Tibial artery (tissue), 4 donors: Measurements from ENCODE around the gene BZW1.

Experiments used
- DNase-seq, 2 donors: peaks; one replicate each; pipeline ENCODE4 v3.0.0-alpha.2; 2019
- H3K27ac ChIP-seq, 2 donors: fragments of 200-600 bp; sonication (generic) in 1 of 2; 1 replicate in 1 of 2; 2 replicates in 1 of 2; pipeline ENCODE4 v1.5.1; 2018 to 2019; ENCODE audit warnings: mild to moderate bottlenecking in 1 of 2
- H3K27me3 ChIP-seq, 2 donors: fragments of 200-600 bp; sonication (generic) in 1 of 2; one replicate each; pipeline versions ENCODE4 v1.5.1 to v1.6.0; 2016 to 2019
- H3K36me3 ChIP-seq, 3 donors: fragments of 200-600 bp; sonication (generic) in 2 of 3; one replicate each; pipeline ENCODE4 v1.5.1; 2016 to 2019; ENCODE audit warnings: mild to moderate bottlenecking in 2 of 3
- H3K4me1 ChIP-seq, 4 donors: fragments of 200-600 bp; sonication (generic) in 2 of 4; 1 replicate in 3 of 4; 2 replicates in 1 of 4; pipeline ENCODE4 v1.5.1; 2016 to 2019
- H3K4me3 ChIP-seq, 2 donors: fragments of 200-600 bp; sonication (generic) in 1 of 2; 1 replicate in 1 of 2; 2 replicates in 1 of 2; pipeline ENCODE4 v1.5.1; 2018 to 2019; ENCODE audit warnings: mild to moderate bottlenecking in 2 of 2
- H3K9me3 ChIP-seq, 3 donors: fragments of 200-600 bp; sonication (generic) in 1 of 3; one replicate each; pipeline ENCODE4 v1.5.1; 2016 to 2019
- CTCF ChIP-seq, 2 experiments: fragments of 200-600 bp in 1 of 2; fragments of 450-650 bp in 1 of 2; IDR thresholded peaks; one replicate each; pipeline ENCODE4 v1.5.1; 2017 to 2019; ENCODE audit warnings: antibody characterized with exemption in 2 of 2, mild to moderate bottlenecking in 1 of 2, moderate library complexity in 1 of 2
- intact Hi-C: fragments of 100-400 bp; cut with DNase I; formaldehyde crosslinking; loops from one replicate; pipeline ENCODE4 v1.15.0; 2023; ENCODE audit warnings: low total_unique reads

Gene BZW1

GRCh38 chr2:200784215-200784614 lies 27.5 kb upstream of the BZW1 start:
- no peak for TF ChIP-seq CTCF (IDR thresholded peaks at IDR 0.05)
- peaks cover 0 to 28% (median 4%) of the 10 kb centered on the region in 4 donors for H3K4me1 ChIP-seq

GRCh38 chr2:200786423-200786822 lies 25.3 kb upstream of the BZW1 start:
- Histone ChIP-seq H3K36me3 (no peaks in the 10 kb centered on the region), H3K27me3 (no peaks in the 10 kb centered on the region), H3K4me1 (peaks cover 0 to 28% (median 4%) of the 10 kb centered on the region in 4 donors), H3K4me3 (no peak overlapping the region), H3K27ac (peak overlapping the region in 1 of 2 donors; percentile 36), H3K9me3 (no peaks in the 10 kb centered on the region)
- no peak for DNase-seq
- intact Hi-C loops, result no loop called here
- TF ChIP-seq CTCF (IDR thresholded peaks at IDR 0.05), result no peak

More at GRCh38 chr2:200784215-200784614, 27.5 kb upstream of the BZW1 start:
- Histone ChIP-seq H3K9me3 (no peaks in the 10 kb centered on the region), H3K27ac (no peak overlapping the region), H3K4me3 (no peak overlapping the region), H3K27me3 (no peaks in the 10 kb centered on the region), H3K36me3 (no peaks in the 10 kb centered on the region)
- intact Hi-C loops, result no loop called here
- no peak for DNase-seq

GRCh38 chr2:200786826-200787225 lies 24.9 kb upstream of the BZW1 start:
- Histone ChIP-seq H3K36me3 (no peaks in the 10 kb centered on the region), H3K27me3 (no peaks in the 10 kb centered on the region), H3K9me3 (no peaks in the 10 kb centered on the region), H3K4me3 (no peak overlapping the region), H3K4me1 (peaks cover 0 to 28% (median 4%) of the 10 kb centered on the region in 4 donors), H3K27ac (peak overlapping the region in 1 of 2 donors; percentile 36)
- intact Hi-C loops, result no loop called here
- DNase-seq, result no peak
- TF ChIP-seq CTCF (IDR thresholded peaks at IDR 0.05), result no peak

GRCh38 chr2:200787351-200788120 lies 24.2 kb upstream of the BZW1 start:
- Histone ChIP-seq H3K27ac (peak overlapping the region; percentile 36 to 37), H3K27me3 (no peaks in the 10 kb centered on the region), H3K36me3 (no peaks in the 10 kb centered on the region), H3K4me1 (peaks cover 0 to 28% (median 4%) of the 10 kb centered on the region in 4 donors), H3K4me3 (no peak overlapping the region), H3K9me3 (no peaks in the 10 kb centered on the region)
- TF ChIP-seq CTCF (IDR thresholded peaks at IDR 0.05), result no peak
- intact Hi-C loops, result no loop called here
- no peak for DNase-seq

- no peak for DNase-seq
- no peaks in the 10 kb centered on the region for H3K9me3 ChIP-seq
- H3K4me3 ChIP-seq, result no peak overlapping the region
- no peaks in the 10 kb centered on the region for H3K27me3 ChIP-seq
- H3K36me3 ChIP-seq, result no peaks in the 10 kb centered on the region
- H3K27ac ChIP-seq, result peak overlapping the region; percentile 36 to 37
- TF ChIP-seq CTCF (IDR thresholded peaks at IDR 0.05), result no peak
- intact Hi-C loops, result no loop called here
- peaks cover 0 to 28% (median 4%) of the 10 kb centered on the region in 4 donors for H3K4me1 ChIP-seq
These were observed 23.5 kb upstream of the BZW1 start for GRCh38 chr2:200788121-200788718.
